CD4-positive, alpha-beta T cell treated with Interleukin-15 for 4 hours (primary cell): ENCODE measurements around the gene MAG.

ENCODE experiments used
- DNase-seq: peaks from one replicate; pipeline ENCODE4 v3.0.0-alpha.2; 2020; ENCODE audit warnings: low spot score

The MAG gene

DNA sequence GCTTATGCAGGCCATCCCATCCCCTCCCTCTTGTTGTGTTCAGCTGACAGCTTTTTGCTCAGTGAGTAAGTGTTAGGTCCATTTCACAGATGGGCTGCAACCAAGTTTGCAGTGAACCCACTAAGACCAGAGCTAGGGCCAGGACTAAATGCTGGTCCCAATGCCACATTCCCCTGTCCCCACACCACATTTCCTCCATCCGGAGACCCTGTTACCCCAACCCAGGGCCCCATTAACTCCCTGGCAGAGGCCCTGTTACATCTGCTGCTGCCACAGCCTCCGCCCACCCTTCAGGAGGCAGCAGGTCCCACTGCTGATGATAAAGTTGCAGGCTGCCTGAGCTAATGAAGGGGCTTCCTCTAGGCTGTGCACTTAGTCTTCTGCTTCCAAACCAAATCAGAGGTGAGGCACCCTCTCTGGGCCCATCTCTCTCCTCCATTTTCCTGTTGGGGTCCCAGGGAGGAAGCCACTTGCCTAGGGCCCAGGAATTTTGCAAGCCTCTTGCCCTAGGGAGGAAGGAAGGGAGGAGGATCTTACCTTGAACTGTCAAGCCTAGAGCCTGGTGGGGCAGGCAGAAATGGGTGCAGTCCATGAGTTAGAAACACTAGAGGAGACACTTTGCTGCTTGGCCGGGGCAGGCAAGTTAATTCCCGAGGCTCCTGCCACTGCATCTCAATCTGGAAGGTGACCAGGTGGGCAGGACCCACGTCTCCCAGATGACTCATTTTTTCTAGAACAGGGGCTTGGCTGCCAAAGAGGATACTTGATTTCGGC, 26.6 kb upstream of the MAG start:
- no peak for DNase-seq

- DNase-seq, result no peak
These were observed 26.0 kb upstream of the MAG start for GRCh38 chr19:35265900-35266519.

- DNase-seq, result no peak
These were observed 25.2 kb upstream of the MAG start for GRCh38 chr19:35266520-35267352.

- DNase-seq, result peak; percentile 22
These were observed 24.6 kb upstream of the MAG start for GRCh38 chr19:35267353-35267817.

GRCh38 chr19:35267818-35268535, 24.0 kb upstream of the MAG start:
- DNase-seq, result peak; percentile 72

GRCh38 chr19:35268536-35269437, 23.2 kb upstream of the MAG start, which contains the start of gene USF2:
Gene USF2 (plus strand): TSS chr19:35268962. CDS start chr19:35269102, 140 bp downstream.
- DNase-seq, result peak; percentile 56

DNA sequence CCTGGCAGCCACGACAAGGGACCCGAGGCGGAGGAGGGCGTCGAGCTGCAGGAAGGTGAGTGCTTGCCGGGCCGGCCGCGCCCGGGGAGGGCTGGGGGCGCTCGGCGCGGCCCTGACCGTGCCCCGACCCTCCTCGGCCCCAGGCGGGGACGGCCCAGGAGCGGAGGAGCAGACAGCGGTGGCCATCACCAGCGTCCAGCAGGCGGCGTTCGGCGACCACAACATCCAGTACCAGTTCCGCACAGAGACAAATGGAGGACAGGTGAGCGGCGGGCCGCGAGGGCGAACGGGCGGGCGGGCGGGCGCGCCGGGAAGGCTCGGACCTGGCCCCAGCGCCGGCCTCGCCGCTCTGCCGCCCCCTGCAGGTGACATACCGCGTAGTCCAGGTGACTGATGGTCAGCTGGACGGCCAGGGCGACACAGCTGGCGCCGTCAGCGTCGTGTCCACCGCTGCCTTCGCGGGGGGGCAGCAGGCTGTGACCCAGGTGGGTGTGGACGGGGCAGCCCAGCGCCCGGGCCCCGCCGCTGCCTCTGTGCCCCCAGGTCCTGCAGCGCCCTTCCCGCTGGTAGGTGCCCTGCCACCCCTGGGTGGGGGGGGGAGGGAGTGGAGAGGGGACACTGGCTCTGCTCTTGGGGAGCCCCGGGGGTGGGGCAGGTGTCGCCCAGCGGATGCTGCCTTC, 22.4 kb upstream of the MAG start:
- DNase-seq, result peak; percentile 77

DNA sequence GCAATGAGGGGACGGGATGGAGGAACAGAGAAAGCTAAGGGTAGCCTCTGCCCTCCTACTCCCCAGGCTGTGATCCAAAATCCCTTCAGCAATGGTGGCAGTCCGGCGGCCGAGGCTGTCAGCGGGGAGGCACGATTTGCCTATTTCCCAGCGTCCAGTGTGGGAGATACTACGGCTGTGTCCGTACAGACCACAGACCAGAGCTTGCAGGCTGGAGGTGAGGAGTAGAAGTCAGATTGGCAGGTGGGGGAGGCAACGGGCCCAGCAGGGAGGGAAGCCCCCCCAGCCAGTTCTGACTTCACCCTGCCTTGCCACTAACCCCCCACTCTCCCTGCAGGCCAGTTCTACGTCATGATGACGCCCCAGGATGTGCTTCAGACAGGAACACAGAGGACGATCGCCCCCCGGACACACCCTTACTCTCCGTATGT, 21.6 kb upstream of the MAG start:
- no peak for DNase-seq

DNA sequence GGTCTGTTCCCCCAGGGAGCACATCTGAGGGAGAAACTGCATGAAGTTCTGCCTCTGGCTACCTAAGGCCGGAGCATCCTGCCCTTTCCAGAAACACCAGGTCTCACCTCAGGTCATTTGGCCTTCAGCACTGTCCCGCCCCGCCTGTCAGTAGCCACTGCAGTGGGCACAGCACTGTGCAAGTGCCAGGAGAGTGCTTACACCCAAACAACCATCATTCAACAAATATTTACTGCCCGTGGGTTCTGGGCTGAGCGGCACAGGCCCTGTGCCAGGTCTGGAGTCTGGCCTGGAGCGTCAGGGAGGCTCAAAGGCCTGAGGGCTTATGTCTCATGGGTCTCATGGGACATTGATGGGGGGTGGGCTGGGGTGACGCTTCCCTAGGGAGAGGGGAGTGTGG, 20.4 kb upstream of the MAG start:
- DNase-seq, result no peak

GRCh38 chr19:35272122-35272719, 19.7 kb upstream of the MAG start:
- DNase-seq, result no peak

DNA sequence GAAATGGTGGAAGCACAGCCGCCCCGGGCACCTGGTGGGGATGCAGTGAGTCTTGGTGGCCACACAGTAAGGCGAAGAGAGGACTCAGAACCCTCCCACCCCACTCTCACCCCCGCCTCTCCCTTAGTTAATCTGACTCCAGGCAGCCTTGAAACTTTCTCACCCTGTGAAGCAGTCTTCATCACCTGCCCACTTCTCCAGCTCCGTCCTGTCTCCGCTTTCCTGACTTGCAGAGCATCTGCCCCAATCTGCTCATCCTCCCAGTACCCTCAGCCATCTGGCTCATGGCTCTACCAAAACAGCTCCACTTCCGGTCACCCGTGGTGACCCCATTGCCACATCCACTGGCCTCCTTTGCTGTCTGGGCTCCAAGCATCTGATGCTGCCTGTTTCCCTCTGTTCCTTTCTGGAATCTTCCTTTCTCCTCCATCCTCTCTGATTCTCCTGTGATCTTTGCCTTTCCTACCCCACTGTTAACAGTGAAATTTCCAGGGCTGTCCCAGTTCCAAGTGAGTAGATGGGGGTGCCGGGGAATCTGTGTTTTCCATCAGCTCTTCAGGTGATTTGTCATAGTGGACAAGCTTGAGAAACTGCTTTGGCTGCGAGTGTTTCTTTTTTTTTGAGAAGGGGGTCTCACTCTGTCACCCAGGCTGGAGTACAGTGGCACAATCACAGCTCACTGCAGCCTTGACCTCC, 18.9 kb upstream of the MAG start:
- no peak for DNase-seq

- DNase-seq, result no peak
These were observed 18.2 kb upstream of the MAG start for GRCh38 chr19:35273686-35274259.

DNA sequence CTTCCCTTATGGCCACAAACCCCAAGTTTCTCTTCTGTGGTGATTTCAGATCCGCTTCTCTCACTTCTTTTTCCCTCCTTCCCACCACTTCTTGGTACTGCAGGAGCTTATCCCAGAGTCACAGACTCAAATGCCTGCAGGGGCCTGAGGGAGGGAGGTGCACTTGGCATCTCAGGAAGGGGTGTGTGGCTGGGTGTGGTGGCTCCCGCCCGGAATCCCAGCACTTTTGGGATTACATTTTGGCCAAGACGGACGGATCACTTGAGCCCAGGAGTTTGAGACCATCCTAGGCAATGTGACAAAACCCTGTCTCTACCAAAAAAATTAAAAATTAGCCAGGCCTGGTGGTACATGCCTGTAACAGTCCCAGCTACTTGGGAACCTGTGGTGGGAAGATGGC, 17.6 kb upstream of the MAG start:
- no peak for DNase-seq

- DNase-seq, result no peak
These were observed 15.2 kb upstream of the MAG start for GRCh38 chr19:35276706-35277281.

DNA sequence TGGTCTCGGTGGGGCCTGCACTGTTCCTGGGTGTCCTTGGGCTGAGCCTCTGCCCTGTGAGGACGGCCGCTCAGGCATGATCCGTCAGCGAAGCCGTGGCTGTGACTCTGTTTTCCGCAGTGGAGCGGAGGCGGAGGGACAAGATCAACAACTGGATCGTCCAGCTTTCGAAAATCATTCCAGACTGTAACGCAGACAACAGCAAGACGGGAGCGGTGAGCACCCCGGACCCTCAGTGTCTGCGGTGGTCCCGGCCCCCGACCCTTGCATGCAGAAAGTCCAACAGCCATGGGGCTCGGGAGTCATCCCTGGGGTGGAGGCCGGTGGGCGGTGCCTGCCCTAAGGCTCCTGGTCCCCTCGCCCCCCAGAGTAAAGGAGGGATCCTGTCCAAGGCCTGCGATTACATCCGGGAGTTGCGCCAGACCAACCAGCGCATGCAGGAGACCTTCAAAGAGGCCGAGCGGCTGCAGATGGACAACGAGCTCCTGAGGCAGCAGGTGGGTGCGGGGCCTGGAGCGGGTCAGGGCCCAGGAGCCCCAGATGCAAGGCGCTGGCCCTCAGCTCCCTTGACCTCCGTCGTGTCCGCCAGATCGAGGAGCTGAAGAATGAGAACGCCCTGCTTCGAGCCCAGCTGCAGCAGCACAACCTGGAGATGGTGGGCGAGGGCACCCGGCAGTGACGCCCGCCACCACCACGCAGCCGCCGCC, 13.2 kb upstream of the MAG start:
- DNase-seq, result no peak

GRCh38 chr19:35279374-35279773, 12.6 kb upstream of the MAG start:
- no peak for DNase-seq

- no peak for DNase-seq
These were observed 11.8 kb upstream of the MAG start for GRCh38 chr19:35279985-35280821.
